HG03469 (cell line): Measurements from ENCODE around the gene GPR137.
A peak's percentile ranks its signal among the peaks of the same experiment; 100 is the strongest.
"Not testable (repeated sequence)": the region's sequence is repeated elsewhere in the genome, so short reads cannot be mapped to it uniquely, and the experiment has no call there.

ENCODE experiments used
- ATAC-seq: cut with Tn5 transposase; IDR thresholded peaks from one replicate; pipeline ENCODE4 v1.9.1; 2021; ENCODE audit warnings: mild to moderate bottlenecking, moderate library complexity, moderate number of reproducible peaks; ENCODE audit not compliant: unreplicated experiment

The GPR137 gene

GRCh38 chr11:64298966-64299846 is 13.6 kb downstream of the GPR137 start:
- ATAC-seq: no peak

DNA sequence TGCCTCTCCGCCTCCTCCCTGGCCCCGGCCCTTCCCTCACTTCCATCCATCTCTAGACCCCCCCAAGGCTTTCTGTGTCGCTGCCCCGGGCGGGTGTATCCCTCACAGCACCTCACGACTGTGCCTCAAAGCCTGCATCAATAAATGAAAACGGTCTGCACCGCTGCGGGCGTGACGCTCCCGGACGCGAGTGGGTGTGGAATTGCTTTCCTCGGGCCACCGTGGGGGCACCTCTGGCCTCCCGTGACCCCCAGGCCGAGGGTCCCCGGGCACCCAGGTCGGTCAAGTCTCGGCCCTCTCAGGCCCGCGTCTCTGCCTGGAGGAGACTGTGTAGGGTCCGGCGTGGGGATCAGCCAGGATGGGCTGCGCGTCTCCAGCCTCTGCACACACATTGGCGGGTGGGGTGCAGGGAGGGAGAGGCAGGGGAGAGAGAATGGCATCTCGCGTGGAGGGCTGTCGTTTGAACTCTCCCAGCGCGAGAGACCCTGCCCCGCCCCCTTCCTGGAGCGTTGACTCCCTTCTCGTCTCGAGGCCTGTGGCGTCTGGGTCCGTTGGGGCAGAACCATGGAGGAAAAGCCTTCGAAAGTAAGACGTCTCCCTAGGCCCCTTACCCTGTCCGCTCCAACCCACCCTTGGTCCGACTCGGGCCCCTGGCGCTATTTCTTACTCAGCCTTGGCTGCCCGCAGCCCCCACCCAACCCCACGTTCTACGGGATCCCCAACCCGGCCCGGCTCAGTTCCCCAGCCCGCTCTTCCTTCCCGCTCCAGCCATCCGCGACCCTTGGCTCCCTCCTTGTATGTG is 14.4 kb downstream of the GPR137 start, which contains the start of gene CATSPERZ:
TSS of gene CATSPERZ (plus strand) at position 512 of the 802 bp plus-strand sequence. CDS start at position 565, 53 bp downstream.
- no peak for ATAC-seq

- no peak for ATAC-seq
Observed at GRCh38 chr11:64303109-64304031, 17.7 kb downstream of the GPR137 start.

DNA sequence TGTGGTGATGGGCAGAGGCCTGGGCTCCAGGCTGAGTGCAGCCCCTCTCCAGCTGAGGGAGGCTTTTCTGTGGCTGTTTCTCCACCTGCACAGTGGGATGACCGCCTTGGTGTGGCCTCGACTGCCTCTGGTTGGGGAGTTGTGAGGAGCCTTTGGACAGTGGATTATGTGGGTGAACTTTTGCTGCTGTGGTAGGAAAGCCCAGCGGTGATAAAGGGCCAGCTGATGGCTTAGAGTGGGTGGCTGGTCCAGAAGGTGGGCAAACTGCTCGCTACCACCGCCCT is 18.3 kb downstream of the GPR137 start:
- no peak for ATAC-seq

GRCh38 chr11:64304316-64305072 is 18.8 kb downstream of the GPR137 start:
- ATAC-seq: peak; percentile 4

DNA sequence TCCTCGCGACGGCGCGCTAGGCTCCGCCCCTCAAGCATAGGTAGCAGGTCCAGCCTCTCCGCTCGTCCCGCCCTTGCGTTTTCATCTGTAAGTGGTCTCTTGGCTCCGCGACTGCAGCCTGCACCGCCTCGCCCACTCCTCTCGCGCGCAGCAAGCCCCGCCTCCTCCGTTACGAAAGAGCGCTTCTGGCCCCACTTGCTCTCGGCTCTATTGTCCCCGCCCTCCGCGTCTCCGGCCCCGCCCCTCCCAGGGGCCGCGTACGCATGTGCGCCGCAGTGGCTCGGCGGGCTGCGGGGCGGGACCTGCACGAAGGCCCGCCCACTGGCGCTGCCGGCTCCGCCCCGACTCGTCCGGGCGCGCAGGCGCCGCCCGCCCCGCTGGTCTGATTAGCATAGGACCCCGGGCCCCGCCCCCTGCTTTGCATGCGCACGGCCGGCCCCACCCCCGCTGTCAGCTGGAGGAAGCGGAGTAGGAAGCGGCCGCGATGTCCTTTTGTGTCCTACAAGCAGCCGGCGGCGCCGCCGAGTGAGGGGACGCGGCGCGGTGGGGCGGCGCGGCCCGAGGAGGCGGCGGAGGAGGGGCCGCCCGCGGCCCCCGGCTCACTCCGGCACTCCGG is 19.5 kb downstream of the GPR137 start, which contains the start of gene ESRRA:
TSS of gene ESRRA (plus strand) at position 450 of the 616 bp plus-strand sequence. CDS start 1,656 bp downstream, outside the sequence.
- peak; percentile 44 for ATAC-seq

DNA sequence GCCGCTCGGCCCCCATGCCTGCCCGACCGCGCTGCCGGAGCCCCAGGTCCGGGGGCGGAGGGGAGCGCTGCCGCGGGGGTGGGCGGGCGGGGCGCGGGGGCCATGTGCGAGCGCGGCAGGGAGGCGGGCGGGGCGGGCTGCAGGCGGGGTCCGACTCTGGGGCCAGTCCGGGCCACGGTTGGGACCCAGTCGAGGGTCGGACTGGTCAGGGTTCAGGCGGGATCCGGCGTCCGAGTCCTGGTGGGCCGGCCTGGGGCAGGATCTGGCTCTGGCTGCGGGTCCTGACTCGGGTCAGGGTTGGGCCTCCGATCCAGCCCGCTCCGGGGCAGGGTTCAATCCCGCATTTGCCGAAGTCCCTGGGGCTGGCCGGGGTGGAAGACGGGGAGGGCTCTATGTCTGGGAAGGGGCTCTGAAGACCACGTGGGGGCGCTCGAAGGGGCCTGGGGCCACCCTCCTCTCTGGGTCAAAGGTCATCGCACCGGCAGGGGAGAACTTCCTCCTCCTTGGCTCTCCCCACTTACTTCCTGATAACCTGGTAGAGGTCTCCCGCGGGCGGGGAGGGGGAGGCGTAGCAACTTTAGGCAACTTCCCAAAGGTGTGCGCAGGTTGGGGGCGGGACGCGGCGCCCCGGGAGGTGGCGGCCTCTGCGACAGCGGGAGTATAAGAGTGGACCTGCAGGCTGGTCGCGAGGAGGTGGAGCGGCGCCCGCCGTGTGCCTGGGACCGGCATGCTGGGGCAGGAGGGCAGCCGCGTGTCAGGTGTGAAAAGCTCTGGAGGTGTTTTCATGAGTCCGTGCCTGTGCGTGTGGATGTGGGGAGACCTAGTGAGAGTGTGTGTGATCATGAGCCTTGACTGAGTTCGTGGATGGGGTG is 20.3 kb downstream of the GPR137 start:
- ATAC-seq: no peak

DNA sequence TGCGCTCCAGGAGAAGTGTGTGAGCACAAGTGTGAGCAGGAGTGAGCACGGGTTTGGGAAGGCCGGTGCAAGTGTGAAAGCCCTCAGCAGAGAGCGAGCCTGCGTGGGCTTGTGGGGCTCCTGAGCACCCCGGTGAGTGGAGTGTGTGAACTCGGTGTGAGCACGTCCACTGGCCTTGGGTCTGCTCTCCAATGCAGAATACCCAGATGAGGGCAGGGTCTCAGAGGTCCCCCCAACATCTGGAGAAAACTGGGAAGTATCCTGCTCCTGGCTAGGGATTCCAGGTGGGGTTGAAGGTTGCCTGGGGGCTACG is 20.9 kb downstream of the GPR137 start:
- no peak for ATAC-seq

DNA sequence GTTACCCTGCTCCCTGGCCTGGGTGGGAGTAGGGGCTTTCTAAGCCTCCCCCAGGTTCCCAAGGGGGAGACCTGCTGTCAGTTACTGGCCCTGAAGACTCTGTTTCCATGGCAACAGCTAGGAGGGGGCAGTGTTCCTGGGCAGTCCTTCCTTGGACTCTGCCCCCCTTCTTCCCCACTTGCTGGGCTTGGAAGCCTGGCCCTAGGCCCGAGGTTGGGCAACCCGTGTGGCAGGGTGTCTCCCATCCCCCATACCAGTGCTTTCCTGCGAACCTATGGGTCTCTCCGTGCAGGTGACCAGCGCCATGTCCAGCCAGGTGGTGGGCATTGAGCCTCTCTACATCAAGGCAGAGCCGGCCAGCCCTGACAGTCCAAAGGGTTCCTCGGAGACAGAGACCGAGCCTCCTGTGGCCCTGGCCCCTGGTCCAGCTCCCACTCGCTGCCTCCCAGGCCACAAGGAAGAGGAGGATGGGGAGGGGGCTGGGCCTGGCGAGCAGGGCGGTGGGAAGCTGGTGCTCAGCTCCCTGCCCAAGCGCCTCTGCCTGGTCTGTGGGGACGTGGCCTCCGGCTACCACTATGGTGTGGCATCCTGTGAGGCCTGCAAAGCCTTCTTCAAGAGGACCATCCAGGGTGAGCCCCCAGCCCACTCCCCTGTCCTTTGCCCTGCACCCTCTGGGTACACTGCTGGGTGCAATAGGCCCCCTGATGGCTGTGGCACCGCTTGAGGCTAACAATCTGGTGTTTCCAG is 21.4 kb downstream of the GPR137 start:
- ATAC-seq: no peak

- not testable (repeated sequence) for ATAC-seq
Observed at GRCh38 chr11:64307795-64308194, 22.1 kb downstream of the GPR137 start.

DNA sequence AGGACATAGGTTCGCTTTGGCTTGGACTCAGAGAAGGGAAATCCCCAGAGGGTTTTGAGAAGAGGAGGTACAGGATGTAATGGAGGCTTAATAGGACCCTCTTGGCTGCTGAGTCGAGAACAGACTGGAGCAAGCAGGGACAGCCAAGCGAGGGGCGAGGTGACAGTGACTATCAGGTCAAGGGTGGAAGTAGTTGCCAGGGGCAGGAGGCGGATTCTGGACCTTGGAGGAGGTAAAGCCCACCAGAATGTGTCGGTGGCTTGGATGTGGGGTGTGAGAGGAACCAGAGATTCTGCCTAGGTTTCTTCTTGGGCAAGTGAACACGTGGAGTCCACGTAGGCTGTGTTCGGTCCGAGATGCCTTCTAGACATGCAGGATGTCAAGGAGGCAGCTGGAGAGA is 27.3 kb downstream of the GPR137 start:
- ATAC-seq: no peak

- no peak for ATAC-seq
Observed at GRCh38 chr11:64313491-64314145, 28.0 kb downstream of the GPR137 start.

GRCh38 chr11:64314146-64314804 is 28.6 kb downstream of the GPR137 start:
- ATAC-seq: no peak

DNA sequence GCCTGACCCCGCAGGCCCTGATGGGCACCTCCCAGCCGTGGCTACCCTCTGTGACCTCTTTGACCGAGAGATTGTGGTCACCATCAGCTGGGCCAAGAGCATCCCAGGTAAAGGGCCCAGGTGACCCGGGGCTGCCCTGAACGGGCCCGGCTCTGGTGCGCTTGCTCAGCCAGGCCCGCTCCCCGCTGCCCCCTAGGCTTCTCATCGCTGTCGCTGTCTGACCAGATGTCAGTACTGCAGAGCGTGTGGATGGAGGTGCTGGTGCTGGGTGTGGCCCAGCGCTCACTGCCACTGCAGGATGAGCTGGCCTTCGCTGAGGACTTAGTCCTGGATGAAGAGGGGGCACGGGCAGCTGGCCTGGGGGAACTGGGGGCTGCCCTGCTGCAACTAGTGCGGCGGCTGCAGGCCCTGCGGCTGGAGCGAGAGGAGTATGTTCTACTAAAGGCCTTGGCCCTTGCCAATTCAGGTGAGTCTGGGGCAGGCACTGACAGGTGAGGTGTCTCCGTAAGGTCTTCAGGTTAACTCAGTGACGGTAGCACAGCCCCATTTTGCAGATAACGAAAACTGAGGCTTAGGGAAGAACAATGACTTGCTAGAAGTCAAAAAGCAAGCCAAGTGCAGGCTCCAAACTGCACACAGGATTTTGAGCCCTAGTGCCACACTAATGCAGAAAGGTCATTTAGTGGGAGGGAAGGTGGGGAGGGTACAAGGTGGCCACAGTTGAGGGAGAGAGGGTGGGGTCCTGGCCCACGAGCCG is 29.3 kb downstream of the GPR137 start:
- ATAC-seq: no peak

DNA sequence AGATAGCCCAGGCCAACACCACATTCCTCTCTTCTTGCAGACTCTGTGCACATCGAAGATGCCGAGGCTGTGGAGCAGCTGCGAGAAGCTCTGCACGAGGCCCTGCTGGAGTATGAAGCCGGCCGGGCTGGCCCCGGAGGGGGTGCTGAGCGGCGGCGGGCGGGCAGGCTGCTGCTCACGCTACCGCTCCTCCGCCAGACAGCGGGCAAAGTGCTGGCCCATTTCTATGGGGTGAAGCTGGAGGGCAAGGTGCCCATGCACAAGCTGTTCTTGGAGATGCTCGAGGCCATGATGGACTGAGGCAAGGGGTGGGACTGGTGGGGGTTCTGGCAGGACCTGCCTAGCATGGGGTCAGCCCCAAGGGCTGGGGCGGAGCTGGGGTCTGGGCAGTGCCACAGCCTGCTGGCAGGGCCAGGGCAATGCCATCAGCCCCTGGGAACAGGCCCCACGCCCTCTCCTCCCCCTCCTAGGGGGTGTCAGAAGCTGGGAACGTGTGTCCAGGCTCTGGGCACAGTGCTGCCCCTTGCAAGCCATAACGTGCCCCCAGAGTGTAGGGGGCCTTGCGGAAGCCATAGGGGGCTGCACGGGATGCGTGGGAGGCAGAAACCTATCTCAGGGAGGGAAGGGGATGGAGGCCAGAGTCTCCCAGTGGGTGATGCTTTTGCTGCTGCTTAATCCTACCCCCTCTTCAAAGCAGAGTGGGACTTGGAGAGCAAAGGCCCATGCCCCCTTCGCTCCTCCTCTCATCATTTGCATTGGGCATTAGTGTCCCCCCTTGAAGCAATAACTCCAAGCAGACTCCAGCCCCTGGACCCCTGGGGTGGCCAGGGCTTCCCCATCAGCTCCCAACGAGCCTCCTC is 30.2 kb downstream of the GPR137 start:
- not testable (repeated sequence) for ATAC-seq
